Uterus (tissue), 4 donors: ENCODE measurements around the gene CAP1. TPM values are rescaled to one million over a fixed set of nuclear protein-coding genes. Genes with fewer than 3 reads are reported as not detected.

Source experiments
- DNase-seq, 2 donors: peaks; one replicate each; pipeline ENCODE4 v3.0.0-alpha.2; 2019 to 2020
- H3K27ac ChIP-seq, 2 donors: fragments of 200-600 bp; sonication (generic); 1 replicate in 1 of 2; 2 replicates in 1 of 2; pipeline ENCODE4 v1.5.1; 2016 to 2018
- H3K27me3 ChIP-seq, 2 donors: fragments of 200-600 bp; sonication (generic); one replicate each; pipeline ENCODE4 v1.5.1; 2018 to 2019; ENCODE audit warnings: control low read depth in 1 of 2
- H3K36me3 ChIP-seq, 2 donors: fragments of 200-600 bp; sonication (generic); one replicate each; pipeline ENCODE4 v1.5.1; 2019; ENCODE audit warnings: control low read depth in 1 of 2
- H3K4me1 ChIP-seq, 2 donors: fragments of 200-600 bp; sonication (generic); one replicate each; pipeline ENCODE4 v1.5.1; 2018 to 2019; ENCODE audit warnings: control low read depth in 1 of 2
- H3K4me3 ChIP-seq, 2 donors: fragments of 200-600 bp; sonication (generic); 1 replicate in 1 of 2; 2 replicates in 1 of 2; pipeline ENCODE4 v1.5.1; 2018 to 2019; ENCODE audit warnings: mild to moderate bottlenecking in 1 of 2
- H3K9me3 ChIP-seq, 2 donors: fragments of 200-600 bp; sonication (generic); one replicate each; pipeline ENCODE4 v1.5.1; 2019; ENCODE audit warnings: control low read depth in 1 of 2
- POLR2A ChIP-seq, 2 donors: fragments of 450-650 bp; IDR thresholded peaks; one replicate each; pipeline ENCODE4 v1.6.1; 2016; ENCODE audit warnings: antibody characterized with exemption in 2 of 2, mild to moderate bottlenecking in 1 of 2, moderate library complexity in 1 of 2
- intact Hi-C: fragments of 100-400 bp; cut with DNase I; formaldehyde crosslinking; loops from one replicate; pipeline ENCODE4 v1.15.1; 2023; ENCODE audit warnings: low total_unique reads
- total RNA-seq, 4 donors: library from RNA; depleted of rRNA in 3 of 4; stranded (reverse); fragments of >200 nt in 3 of 4; gene quantifications; one replicate each; pipeline versions ENCODE4 v1.1.0 to v1.2.4, GENCODE V29; 2014 to 2023
- TF ChIP-seq, protein P1 (sequence below), 4 experiments: fragments of 200-600 bp in 2 of 4; fragments of 450-650 bp in 2 of 4; sonication (generic) in 2 of 4; IDR thresholded peaks; one replicate each; pipeline ENCODE4 v1.5.1; 2016 to 2019; ENCODE audit warnings: antibody characterized with exemption in 4 of 4, mild to moderate bottlenecking in 2 of 4, moderate library complexity in 1 of 4
- donor health status: DM: yes; HTN: yes; CAD: no.

CAP1 gene
- total RNA-seq, 4 donors from 2014 or later: 136 to 298 (median 224) TPM

DNA sequence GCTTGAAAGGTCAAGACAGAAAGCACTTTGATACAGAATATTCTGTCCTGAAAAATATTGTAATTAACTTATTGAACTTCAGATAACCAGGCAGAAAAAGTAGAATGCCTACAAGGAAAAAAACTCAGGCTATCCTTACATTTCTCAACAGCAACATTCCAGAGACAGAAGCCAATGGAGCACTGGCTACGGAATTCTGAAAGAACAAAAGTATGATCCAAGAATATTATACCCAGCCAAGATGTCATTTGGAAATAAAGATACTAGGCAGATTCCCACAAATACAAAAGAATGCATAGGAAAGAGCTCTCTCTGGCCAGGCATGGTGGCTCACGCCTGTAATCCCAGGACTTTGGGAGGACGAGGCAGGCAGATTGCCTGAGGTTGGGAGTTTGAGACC is 62.4 kb downstream of the CAP1 start:
- intact Hi-C loops: no loop called here
- H3K9me3 ChIP-seq: peaks cover 0 to 3% of the 10 kb centered on the region in 2 donors
- no peaks in the 10 kb centered on the region for H3K4me1 ChIP-seq
- no peaks in the 10 kb centered on the region for H3K27me3 ChIP-seq
- H3K36me3 ChIP-seq: no peaks in the 10 kb centered on the region
- no peak overlapping the region for H3K27ac ChIP-seq
- no peak for DNase-seq
- TF ChIP-seq, protein P1, sequence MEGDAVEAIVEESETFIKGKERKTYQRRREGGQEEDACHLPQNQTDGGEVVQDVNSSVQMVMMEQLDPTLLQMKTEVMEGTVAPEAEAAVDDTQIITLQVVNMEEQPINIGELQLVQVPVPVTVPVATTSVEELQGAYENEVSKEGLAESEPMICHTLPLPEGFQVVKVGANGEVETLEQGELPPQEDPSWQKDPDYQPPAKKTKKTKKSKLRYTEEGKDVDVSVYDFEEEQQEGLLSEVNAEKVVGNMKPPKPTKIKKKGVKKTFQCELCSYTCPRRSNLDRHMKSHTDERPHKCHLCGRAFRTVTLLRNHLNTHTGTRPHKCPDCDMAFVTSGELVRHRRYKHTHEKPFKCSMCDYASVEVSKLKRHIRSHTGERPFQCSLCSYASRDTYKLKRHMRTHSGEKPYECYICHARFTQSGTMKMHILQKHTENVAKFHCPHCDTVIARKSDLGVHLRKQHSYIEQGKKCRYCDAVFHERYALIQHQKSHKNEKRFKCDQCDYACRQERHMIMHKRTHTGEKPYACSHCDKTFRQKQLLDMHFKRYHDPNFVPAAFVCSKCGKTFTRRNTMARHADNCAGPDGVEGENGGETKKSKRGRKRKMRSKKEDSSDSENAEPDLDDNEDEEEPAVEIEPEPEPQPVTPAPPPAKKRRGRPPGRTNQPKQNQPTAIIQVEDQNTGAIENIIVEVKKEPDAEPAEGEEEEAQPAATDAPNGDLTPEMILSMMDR (IDR thresholded peaks at IDR 0.05): no peak
- TF ChIP-seq POLR2A (IDR thresholded peaks at IDR 0.05): no peak
- H3K4me3 ChIP-seq: no peak overlapping the region

DNA sequence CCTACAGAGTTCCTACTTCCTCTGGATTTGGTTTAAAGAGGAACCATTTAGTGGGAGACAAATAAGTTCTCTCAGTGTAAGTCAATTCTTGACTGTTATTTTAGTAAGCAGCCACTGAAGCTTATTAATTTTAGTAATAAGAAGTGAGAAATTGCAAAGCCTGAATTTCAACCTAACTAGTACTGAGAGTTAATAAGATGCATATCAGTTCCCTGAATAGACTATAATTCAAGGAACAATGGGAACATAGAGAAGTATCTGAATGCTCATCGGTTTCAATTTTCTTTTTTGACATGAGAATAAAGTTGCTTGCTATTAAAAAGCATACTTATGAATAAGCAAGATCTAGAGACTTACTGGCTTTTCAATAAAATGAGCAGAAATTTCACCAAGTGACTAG is 64.5 kb downstream of the CAP1 start:
- H3K27me3 ChIP-seq: no peaks in the 10 kb centered on the region
- no peak for TF ChIP-seq POLR2A (IDR thresholded peaks at IDR 0.05)
- TF ChIP-seq, protein P1 (IDR thresholded peaks at IDR 0.05): no peak
- no peak overlapping the region for H3K27ac ChIP-seq
- H3K9me3 ChIP-seq: peaks cover 0 to 3% of the 10 kb centered on the region in 2 donors
- intact Hi-C loops: no loop called here
- no peak for DNase-seq
- H3K4me3 ChIP-seq: no peak overlapping the region
- H3K36me3 ChIP-seq: no peaks in the 10 kb centered on the region
- no peaks in the 10 kb centered on the region for H3K4me1 ChIP-seq

DNA sequence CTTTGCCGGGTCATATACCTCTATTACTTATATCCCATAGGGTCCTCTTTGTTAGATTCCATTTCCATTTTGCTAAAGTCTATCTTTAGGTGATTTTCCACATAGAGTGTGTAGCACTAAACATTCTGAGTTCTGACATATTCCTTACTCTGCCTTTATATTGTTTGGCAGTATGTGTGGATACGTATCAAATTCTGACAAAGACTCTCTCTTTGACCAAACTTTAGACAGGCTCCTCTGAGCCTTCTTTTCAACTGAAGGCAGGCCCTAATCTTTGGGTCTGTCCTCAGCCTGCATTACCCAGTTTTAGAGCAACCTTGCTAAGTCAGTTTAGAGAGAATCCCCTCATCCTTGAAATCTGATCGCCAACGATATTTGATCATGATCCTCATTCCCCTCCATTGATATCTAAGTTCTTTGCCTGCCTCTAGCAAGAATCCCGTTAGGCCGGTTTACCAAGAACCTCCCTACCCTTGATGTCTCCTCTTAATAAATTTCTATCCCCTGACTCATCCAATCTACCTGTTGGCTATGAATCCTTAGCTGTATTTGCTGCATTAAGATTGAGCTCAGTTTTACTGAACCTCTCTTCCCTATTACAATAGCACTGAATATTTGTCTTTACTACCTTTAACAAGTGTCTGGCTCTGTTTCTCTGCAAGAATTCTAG is 66.9 kb downstream of the CAP1 start:
- H3K36me3 ChIP-seq: no peaks in the 10 kb centered on the region
- no peaks in the 10 kb centered on the region for H3K9me3 ChIP-seq
- no peaks in the 10 kb centered on the region for H3K4me1 ChIP-seq
- DNase-seq: no peak
- no peak overlapping the region for H3K27ac ChIP-seq
- H3K27me3 ChIP-seq: no peaks in the 10 kb centered on the region
- intact Hi-C loops: no loop called here
- no peak overlapping the region for H3K4me3 ChIP-seq
- TF ChIP-seq, protein P1 (IDR thresholded peaks at IDR 0.05): no peak
- no peak for TF ChIP-seq POLR2A (IDR thresholded peaks at IDR 0.05)

DNA sequence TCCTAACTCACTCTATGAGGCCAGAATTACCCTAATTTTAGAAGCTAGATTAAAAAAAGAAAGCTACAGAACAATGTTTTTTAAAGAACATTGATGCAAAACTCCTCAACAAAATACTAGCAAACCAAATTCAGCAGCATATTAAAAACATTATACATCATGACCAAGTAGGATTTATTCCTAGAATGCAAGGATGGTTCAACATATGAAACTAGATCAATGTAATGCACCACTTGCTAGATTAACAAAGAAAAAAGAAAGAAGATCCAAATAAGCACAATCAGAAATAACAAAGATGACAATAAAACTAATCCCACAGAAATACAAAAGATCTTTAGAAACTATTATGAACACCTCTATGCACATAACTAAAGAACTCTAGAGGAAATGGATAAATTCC is 69.9 kb downstream of the CAP1 start:
- intact Hi-C loops: no loop called here
- Histone ChIP-seq H3K27me3 (no peaks in the 10 kb centered on the region), H3K36me3 (no peaks in the 10 kb centered on the region), H3K9me3 (no peaks in the 10 kb centered on the region), H3K4me3 (no peak overlapping the region), H3K27ac (no peak overlapping the region), H3K4me1 (no peaks in the 10 kb centered on the region)
- TF ChIP-seq POLR2A (IDR thresholded peaks at IDR 0.05): no peak
- TF ChIP-seq, protein P1 (IDR thresholded peaks at IDR 0.05): no peak
- no peak for DNase-seq

DNA sequence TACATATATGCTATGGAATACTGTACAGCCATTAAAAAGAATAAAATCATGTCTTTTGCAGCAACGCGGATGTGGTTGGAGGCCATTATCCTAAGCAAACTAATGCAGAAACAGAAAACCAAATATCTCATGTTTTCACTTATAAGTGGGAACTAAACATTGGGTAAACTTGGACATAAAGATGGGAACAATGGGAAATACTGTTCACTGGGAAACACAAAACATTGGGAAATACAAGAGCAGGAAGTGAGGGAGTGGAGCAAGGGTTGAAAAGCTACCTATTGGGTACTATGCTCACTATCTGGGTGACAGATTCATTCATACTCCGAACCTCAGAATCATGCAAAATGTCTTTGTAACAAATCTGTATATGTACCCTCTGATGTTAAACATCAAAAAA is 73.9 kb downstream of the CAP1 start:
- Histone ChIP-seq H3K27me3 (no peaks in the 10 kb centered on the region), H3K9me3 (no peaks in the 10 kb centered on the region), H3K4me1 (no peaks in the 10 kb centered on the region), H3K4me3 (no peak overlapping the region), H3K36me3 (no peaks in the 10 kb centered on the region), H3K27ac (no peak overlapping the region)
- no peak for DNase-seq
- intact Hi-C loops: no loop called here
- TF ChIP-seq, protein P1 (IDR thresholded peaks at IDR 0.05): no peak
- no peak for TF ChIP-seq POLR2A (IDR thresholded peaks at IDR 0.05)
